ENCODE data around the gene CAPNS1. TPM values are rescaled to one million over a fixed set of nuclear protein-coding genes. Genes with fewer than 3 reads are reported as not detected.
A peak's percentile ranks its signal among the peaks of the same experiment; 100 is the strongest.

CAPNS1 gene
- total and polyA plus RNA-seq, 9 of the 15 experiments (the other 6 are each of a cell fraction or from before 2014, with no cell fraction given), result 77.9 to 576 (median 258) TPM

- TF ChIP-seq GTF2B (IDR thresholded peaks at IDR 0.05; ENCODE audit: extremely low read depth, insufficient read length) (no peak), CREB5 (CRISPR knock-in tag; IDR thresholded peaks at IDR 0.05) (no peak), HMGN3 (IDR thresholded peaks at IDR 0.05; ENCODE audit: borderline replicate concordance, extremely low read depth, insufficient read length, low read depth, low read length) (peak; percentile 79), ATF1 (CRISPR knock-in tag; IDR thresholded peaks at IDR 0.05) (no peak), ATF1 (tag; IDR thresholded peaks at IDR 0.05) (peak; percentile 77), HBP1 (CRISPR knock-in tag; IDR thresholded peaks at IDR 0.05) (0 out of 2 replicates have a peak, but pooled peaks have one; percentile 31), ARID3A (IDR thresholded peaks at IDR 0.05; ENCODE audit: borderline replicate concordance, low read depth, low read length) (0 out of 2 replicates have a peak, but pooled peaks have one; percentile 10), DMBX1 (CRISPR knock-in tag; IDR thresholded peaks at IDR 0.05; ENCODE audit: borderline replicate concordance) (peak; percentile 60; the same call in 1 of the 2 replicates), IRF1 (CRISPR knock-in tag; IDR thresholded peaks at IDR 0.05; ENCODE audit: borderline replicate concordance) (0 out of 2 replicates have a peak, but pooled peaks have one; percentile 12), ZBTB9 (CRISPR knock-in tag; IDR thresholded peaks at IDR 0.05) (peak; percentile 84; the same call in 1 of the 2 replicates), IFI16 (CRISPR knock-in tag; IDR thresholded peaks at IDR 0.05) (no peak), CBX3 (IDR thresholded peaks at IDR 0.05; ENCODE audit: borderline replicate concordance in 1 of 2, low read length in 2 of 2) (peak in 1 of 2 experiments; percentile 48; a peak in 1 of 3 replicates), THRA (IDR thresholded peaks at IDR 0.05) (no peak), CTCF (IDR thresholded peaks at IDR 0.05 in 2 of 3, conservative IDR thresholded peaks at IDR 0.05 in 1 of 3; ENCODE audit: insufficient read depth in 2 of 3, low read depth in 1 of 3, low read length in 3 of 3) (0 out of 6 replicates have a peak, but pooled peaks of 1 of the 3 experiments have one; percentile 5)
Observed at GRCh38 chr19:36114721-36115452, 25.0 kb upstream of the CAPNS1 start, which contains the start of gene POLR2I (continued).

Data from K562 (cell line).